Loucy (cell line): ENCODE results near the gene PSG1.

ENCODE experiments used
- CTCF ChIP-seq: fragments of 200-600 bp; sonication (generic); conservative IDR thresholded peaks from 2 replicates; pipeline ENCODE4 v1.5.1; 2014; ENCODE audit warnings: mild to moderate bottlenecking, antibody characterized with exemption, low read length
- EZH2phosphoT487 ChIP-seq: fragments of 200-600 bp; IDR thresholded peaks from 2 replicates; pipeline ENCODE4 v1.6.1; 2018; ENCODE audit warnings: antibody characterized with exemption, mild to moderate bottlenecking, moderate library complexity, borderline replicate concordance

- no peak for TF ChIP-seq CTCF
- no peak for TF ChIP-seq EZH2phosphoT487
Observed at GRCh38 chr19:42816894-42817293, 62.6 kb downstream of the PSG1 start.
